ENCODE measurements around the gene WNT9A.

WNT9A gene

GRCh38 chr1:227942716-227943261 lies 4.9 kb downstream of the WNT9A start:
- H3K4me1 Mint-ChIP-seq: peaks cover 7% of the 10 kb centered on the region
- H3K9me3 Mint-ChIP-seq: no peaks in the 10 kb centered on the region
- no peak overlapping the region for H3K27ac Mint-ChIP-seq (ENCODE audit: low read depth)
- DNase-seq (ENCODE audit: low spot score in 2 of 2) (no peak), ATAC-seq (replicated peaks; ENCODE audit: extremely low read depth, poor library complexity, severe bottlenecking) (no peak)
- peaks cover 11% of the 10 kb centered on the region for H3K27me3 Mint-ChIP-seq
- no peak overlapping the region for H3K4me3 Mint-ChIP-seq
- no peaks in the 10 kb centered on the region for H3K36me3 Mint-ChIP-seq (ENCODE audit: insufficient read depth)

GRCh38 chr1:227942021-227942715 lies 5.6 kb downstream of the WNT9A start:
- Mint-ChIP-seq H3K4me3 (no peak overlapping the region), H3K36me3 (ENCODE audit: insufficient read depth) (no peaks in the 10 kb centered on the region), H3K27me3 (peaks cover 11% of the 10 kb centered on the region), H3K27ac (ENCODE audit: low read depth) (no peak overlapping the region), H3K4me1 (peaks cover 7% of the 10 kb centered on the region), H3K9me3 (no peaks in the 10 kb centered on the region)
- no peak for DNase-seq (ENCODE audit: low spot score in 2 of 2)
- no peak for ATAC-seq (replicated peaks; ENCODE audit: extremely low read depth, poor library complexity, severe bottlenecking)

- Mint-ChIP-seq H3K4me3 (no peak overlapping the region), H3K27ac (ENCODE audit: low read depth) (no peak overlapping the region), H3K36me3 (ENCODE audit: insufficient read depth) (no peaks in the 10 kb centered on the region), H3K27me3 (peaks cover 11% of the 10 kb centered on the region), H3K4me1 (peaks cover 6% of the 10 kb centered on the region), H3K9me3 (no peaks in the 10 kb centered on the region)
- DNase-seq (ENCODE audit: low spot score in 2 of 2): no peak
- ATAC-seq (replicated peaks; ENCODE audit: extremely low read depth, poor library complexity, severe bottlenecking): no peak
Observed at GRCh38 chr1:227941509-227942020, 6.2 kb downstream of the WNT9A start.

- peaks cover 3% of the 10 kb centered on the region for H3K27me3 Mint-ChIP-seq
- no peaks in the 10 kb centered on the region for H3K36me3 Mint-ChIP-seq (ENCODE audit: insufficient read depth)
- H3K9me3 Mint-ChIP-seq: no peaks in the 10 kb centered on the region
- no peak overlapping the region for H3K4me3 Mint-ChIP-seq
- ATAC-seq (replicated peaks; ENCODE audit: extremely low read depth, poor library complexity, severe bottlenecking) (no peak), DNase-seq (ENCODE audit: low spot score in 2 of 2) (no peak)
- H3K4me1 Mint-ChIP-seq: no peaks in the 10 kb centered on the region
- no peak overlapping the region for H3K27ac Mint-ChIP-seq (ENCODE audit: low read depth)
Observed at GRCh38 chr1:227940791-227941241, 6.9 kb downstream of the WNT9A start.

GRCh38 chr1:227939791-227940771 lies 7.7 kb downstream of the WNT9A start:
- Mint-ChIP-seq H3K9me3 (no peaks in the 10 kb centered on the region), H3K4me3 (no peak overlapping the region), H3K27me3 (no peaks in the 10 kb centered on the region), H3K27ac (ENCODE audit: low read depth) (no peak overlapping the region), H3K36me3 (ENCODE audit: insufficient read depth) (no peaks in the 10 kb centered on the region), H3K4me1 (no peaks in the 10 kb centered on the region)
- no peak for DNase-seq (ENCODE audit: low spot score in 2 of 2)
- no peak for ATAC-seq (replicated peaks; ENCODE audit: extremely low read depth, poor library complexity, severe bottlenecking)

- Mint-ChIP-seq H3K4me3 (no peak overlapping the region), H3K4me1 (peaks cover 5% of the 10 kb centered on the region), H3K36me3 (ENCODE audit: insufficient read depth) (no peaks in the 10 kb centered on the region), H3K27me3 (no peaks in the 10 kb centered on the region), H3K27ac (ENCODE audit: low read depth) (no peak overlapping the region), H3K9me3 (peaks cover 3% of the 10 kb centered on the region)
- ATAC-seq (replicated peaks; ENCODE audit: extremely low read depth, poor library complexity, severe bottlenecking) (no peak), DNase-seq (ENCODE audit: low spot score in 2 of 2) (no peak)
Observed at GRCh38 chr1:227938911-227939790, 8.6 kb downstream of the WNT9A start.

- Mint-ChIP-seq H3K36me3 (ENCODE audit: insufficient read depth) (no peaks in the 10 kb centered on the region), H3K4me1 (peaks cover 5% of the 10 kb centered on the region), H3K4me3 (no peak overlapping the region), H3K27ac (ENCODE audit: low read depth) (no peak overlapping the region), H3K27me3 (no peaks in the 10 kb centered on the region), H3K9me3 (peaks cover 3% of the 10 kb centered on the region)
- no peak for ATAC-seq (replicated peaks; ENCODE audit: extremely low read depth, poor library complexity, severe bottlenecking)
- DNase-seq (ENCODE audit: low spot score in 2 of 2): no peak
Observed at GRCh38 chr1:227938276-227938675, 9.5 kb downstream of the WNT9A start.

GRCh38 chr1:227937838-227938145 lies 9.9 kb downstream of the WNT9A start:
- no peak overlapping the region for H3K27ac Mint-ChIP-seq (ENCODE audit: low read depth)

GRCh38 chr1:227937031-227937837 lies 10.5 kb downstream of the WNT9A start:
- Mint-ChIP-seq H3K27ac (ENCODE audit: low read depth) (no peak overlapping the region), H3K4me1 (peaks cover 8% of the 10 kb centered on the region), H3K36me3 (ENCODE audit: insufficient read depth) (no peaks in the 10 kb centered on the region), H3K9me3 (peaks cover 3% of the 10 kb centered on the region), H3K27me3 (no peaks in the 10 kb centered on the region), H3K4me3 (no peak overlapping the region)
- DNase-seq (ENCODE audit: low spot score in 2 of 2) (no peak), ATAC-seq (replicated peaks; ENCODE audit: extremely low read depth, poor library complexity, severe bottlenecking) (no peak)

More at GRCh38 chr1:227937838-227938145, 9.9 kb downstream of the WNT9A start:
- DNase-seq (ENCODE audit: low spot score in 2 of 2) (no peak), ATAC-seq (replicated peaks; ENCODE audit: extremely low read depth, poor library complexity, severe bottlenecking) (no peak)
- Mint-ChIP-seq H3K4me3 (no peak overlapping the region), H3K36me3 (ENCODE audit: insufficient read depth) (no peaks in the 10 kb centered on the region), H3K4me1 (peaks cover 5% of the 10 kb centered on the region), H3K27me3 (no peaks in the 10 kb centered on the region), H3K9me3 (peaks cover 3% of the 10 kb centered on the region)

- H3K36me3 Mint-ChIP-seq (ENCODE audit: insufficient read depth): no peaks in the 10 kb centered on the region
- no peak for ATAC-seq (replicated peaks; ENCODE audit: extremely low read depth, poor library complexity, severe bottlenecking)
- no peak for DNase-seq (ENCODE audit: low spot score in 2 of 2)
Observed at GRCh38 chr1:227935826-227936225, 11.9 kb downstream of the WNT9A start.

GRCh38 chr1:227934476-227935313 lies 13.0 kb downstream of the WNT9A start:
- no peaks in the 10 kb centered on the region for H3K36me3 Mint-ChIP-seq (ENCODE audit: insufficient read depth)
- peaks cover 11% of the 10 kb centered on the region for H3K4me1 Mint-ChIP-seq
- no peak overlapping the region for H3K4me3 Mint-ChIP-seq
- peak in 1 of 2 donors; percentile 19 for DNase-seq (ENCODE audit: low spot score in 2 of 2)
- peaks cover 3% of the 10 kb centered on the region for H3K9me3 Mint-ChIP-seq
- peak; percentile 87 for ATAC-seq (replicated peaks; ENCODE audit: extremely low read depth, poor library complexity, severe bottlenecking)
- H3K27me3 Mint-ChIP-seq: no peaks in the 10 kb centered on the region
- H3K27ac Mint-ChIP-seq (ENCODE audit: low read depth): peak overlapping the region; percentile 74

More at GRCh38 chr1:227935826-227936225, 11.9 kb downstream of the WNT9A start:
- Mint-ChIP-seq H3K9me3 (peaks cover 3% of the 10 kb centered on the region), H3K27me3 (no peaks in the 10 kb centered on the region), H3K4me1 (peaks cover 11% of the 10 kb centered on the region), H3K4me3 (no peak overlapping the region), H3K27ac (ENCODE audit: low read depth) (no peak overlapping the region)

Data from central memory CD8-positive, alpha-beta T cell (primary cell).